ENCODE measurements around the gene EML4.
"Not testable (repeated sequence)": the region's sequence is repeated elsewhere in the genome, so short reads cannot be mapped to it uniquely, and the experiment has no call there.

Gene EML4

DNA sequence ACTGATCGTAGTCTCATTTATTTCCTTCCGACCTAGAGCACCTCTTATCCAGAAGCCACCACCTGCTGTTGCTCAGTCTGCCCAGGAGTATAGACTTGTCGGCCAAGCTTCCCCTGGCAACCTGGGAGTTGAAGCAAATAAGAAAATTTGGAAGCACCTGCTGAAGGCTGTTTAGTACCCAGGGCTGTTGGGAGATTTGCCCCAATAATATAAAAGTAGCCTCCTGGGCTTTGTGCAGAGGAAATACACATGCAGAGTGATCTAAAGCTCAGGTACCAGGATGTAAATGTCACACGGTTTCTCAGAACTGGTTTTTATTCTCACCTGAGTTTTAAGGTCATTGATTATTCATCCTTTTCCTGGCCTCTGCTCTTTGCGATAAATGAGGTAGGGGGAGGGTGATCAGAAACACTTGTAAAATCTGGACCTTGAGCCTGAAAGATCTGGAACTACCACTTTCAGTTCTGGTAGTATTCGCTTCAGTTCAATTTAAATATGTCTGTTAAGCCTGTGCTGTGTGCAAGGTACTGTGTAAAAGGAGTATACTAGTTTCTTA, 192.7 kb downstream of the EML4 start:
- FAIRE-seq: no peak

DNA sequence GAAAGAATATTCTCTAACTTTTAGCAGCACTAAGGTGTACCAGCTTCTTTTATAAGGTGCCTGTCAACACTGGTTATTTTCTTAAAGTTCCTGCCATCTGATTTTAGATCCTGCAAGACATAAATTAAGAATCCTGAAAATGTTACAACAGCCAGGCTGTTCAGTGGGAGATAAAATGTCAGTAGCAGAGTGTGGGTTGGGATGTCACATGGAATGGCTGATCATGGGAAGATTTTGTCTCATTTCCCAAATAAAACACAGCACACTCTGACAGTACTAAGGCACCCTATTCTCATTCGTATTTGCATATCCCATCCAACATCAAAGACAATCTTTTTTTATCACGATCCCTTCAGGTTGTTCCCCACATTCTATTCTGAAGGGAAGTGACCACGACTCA, 194.3 kb downstream of the EML4 start:
- no peak for FAIRE-seq

DNA sequence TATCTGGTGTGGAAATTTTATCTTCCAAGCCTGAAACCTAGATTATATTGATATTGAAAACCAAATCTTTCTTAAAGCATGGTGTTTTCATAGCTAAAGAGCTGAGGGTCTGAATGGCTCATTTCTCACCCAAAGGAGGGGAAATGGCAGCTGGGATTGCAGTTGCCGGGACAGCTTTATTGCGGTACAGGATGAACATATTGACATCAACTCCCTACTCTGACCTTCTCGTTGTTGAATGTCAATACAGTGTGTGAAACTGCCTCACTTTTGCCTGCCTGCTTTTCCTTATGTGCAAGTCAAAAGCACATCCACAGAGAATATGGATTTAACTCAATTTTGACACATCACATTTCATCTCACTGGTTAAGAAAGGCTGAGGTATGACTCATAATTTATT, 195.5 kb downstream of the EML4 start:
- no peak for FAIRE-seq

DNA sequence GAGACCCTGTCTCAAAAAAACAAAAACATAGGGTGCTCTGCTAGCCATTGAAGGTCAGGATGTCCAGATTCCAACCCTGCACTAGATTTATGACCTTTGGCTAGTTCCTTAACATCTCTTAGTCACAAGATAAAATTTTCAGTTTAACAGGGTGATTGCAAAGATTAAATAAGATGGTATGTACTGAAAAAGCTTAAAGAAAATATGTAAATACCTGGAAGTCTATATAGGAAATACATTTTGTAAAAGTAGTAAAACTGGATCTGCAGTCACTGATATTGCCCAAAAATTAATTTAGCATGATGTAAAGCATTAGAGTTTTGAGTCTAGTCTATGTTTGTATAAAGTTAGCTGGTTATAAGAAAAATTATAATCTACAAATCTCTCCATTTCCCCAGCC, 197.3 kb downstream of the EML4 start:
- FAIRE-seq: no peak

DNA sequence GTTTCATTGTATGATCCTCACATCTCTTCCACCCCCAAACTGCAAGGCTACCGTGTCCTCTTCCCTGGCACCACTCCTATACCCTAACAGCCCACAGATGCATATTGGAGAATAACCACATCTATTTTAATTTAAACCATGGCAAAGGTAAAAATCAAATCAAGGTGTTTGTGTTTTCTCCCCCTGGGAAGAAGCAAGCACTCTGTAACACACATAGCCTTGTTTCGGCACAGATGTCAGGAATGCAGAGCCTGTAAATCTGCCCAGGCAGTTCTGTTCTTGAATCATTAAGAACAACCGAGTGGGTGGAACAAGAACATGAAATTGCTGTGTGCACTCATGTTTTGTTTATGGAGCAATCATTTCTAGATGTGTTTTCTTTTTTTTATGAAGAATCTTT, 198.7 kb downstream of the EML4 start:
- no peak for FAIRE-seq

DNA sequence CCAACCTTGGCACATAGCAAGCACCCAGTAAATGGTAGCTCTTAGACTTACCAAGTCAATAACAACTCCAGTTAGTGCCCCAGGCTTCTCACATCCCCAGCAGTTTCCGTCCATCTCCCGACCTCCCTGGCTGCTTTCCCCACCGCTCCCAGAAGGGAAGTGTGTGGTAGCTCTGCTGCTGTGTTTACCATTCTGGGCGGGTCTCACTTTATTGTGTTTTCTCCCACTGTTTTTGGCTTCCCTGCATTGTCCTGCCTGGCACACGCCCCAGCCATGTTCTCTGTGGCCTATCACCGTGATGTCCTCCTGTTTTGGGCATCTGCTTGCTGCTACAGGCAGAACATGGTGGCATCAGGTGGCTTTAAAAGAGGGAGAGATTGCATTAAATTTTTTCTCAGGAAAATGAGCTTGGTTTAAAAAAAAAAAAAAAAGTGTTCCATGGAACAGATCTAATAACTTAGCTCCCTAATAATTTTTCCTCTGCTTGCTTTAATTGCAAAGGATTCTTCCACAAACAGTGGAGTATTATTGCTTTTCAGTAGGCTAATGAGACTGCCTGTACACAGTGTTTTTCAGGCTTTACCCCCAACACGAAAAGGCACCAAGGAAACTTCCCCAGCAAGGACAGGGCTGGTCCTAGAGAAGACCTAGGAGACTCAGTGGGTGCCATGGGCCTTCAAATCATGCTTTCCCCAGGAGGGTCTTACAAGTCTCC, 199.8 kb downstream of the EML4 start:
- no peak for FAIRE-seq

DNA sequence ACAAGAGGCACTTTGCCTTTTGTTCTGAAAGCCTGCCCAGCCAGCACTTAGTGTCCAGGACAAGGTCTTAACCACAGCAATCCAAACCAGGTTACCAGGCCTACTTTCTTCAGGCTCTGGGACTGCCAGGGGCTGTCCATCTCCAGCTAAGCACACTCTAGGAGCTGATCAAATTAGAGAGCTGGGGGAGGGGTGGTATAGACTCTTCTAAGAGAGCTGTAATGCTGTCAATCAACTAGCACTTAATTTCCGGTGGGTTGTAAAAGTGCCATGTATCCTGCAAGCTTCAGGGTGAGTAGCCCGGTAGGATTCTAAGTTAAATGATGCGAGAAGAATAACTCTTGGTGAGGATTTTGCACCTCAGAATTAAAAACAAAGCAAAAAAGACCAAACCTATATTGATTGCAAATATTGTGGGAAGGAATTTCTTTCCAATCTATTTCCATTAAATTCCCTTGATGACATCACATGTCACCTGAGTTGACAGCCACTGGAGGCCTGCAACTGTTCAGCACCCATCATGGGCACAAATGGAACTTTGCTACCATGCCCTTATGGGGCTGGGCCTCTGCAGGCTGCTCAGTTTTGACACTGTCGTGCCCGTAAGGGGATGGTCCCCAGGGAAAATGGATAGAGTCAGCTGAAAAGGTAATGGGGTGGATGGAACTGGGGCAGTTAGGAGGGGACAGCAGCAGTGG, 200.5 kb downstream of the EML4 start:
- FAIRE-seq: no peak

DNA sequence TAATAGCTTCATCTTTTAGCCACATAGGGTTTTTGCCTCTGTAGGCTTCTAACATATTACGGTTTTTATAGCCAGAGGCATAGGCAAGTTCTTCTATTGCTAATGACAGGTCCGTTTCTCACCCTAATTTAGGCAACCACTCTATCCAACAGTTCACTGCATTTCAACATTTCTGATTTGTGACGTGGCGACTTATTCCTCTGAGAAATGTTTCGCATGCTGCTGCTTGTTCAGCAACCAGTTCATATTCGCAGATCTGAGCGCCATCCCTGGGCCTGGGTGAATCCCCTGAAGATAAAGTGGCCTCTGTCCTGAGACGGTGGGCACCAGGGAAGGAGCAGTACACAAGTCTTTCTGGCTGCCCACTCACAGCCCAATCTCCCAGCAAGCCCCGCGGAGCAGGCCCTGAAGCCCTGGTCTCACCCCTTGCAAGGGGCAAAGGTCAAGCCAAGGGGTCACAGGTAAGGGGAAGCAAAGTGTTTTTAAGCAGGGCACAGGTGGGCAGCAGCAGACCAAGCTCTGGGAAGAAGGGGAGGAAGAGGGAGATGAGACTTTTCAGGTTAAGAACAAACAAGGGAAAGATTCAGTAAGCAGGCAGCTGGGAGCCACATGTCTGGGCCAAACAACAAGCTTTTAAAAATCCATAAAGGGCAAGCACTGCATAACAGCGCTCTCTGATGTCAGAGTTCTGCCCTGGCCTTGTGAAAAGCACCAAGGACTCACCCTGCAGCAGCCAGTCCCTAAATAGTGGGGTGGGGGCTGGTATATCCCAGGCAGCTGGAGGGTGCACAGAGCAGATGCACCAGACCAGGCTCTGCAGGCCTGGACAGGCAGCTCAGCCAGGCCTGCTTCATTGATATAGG, 202.7 kb downstream of the EML4 start:
- no peak for FAIRE-seq

DNA sequence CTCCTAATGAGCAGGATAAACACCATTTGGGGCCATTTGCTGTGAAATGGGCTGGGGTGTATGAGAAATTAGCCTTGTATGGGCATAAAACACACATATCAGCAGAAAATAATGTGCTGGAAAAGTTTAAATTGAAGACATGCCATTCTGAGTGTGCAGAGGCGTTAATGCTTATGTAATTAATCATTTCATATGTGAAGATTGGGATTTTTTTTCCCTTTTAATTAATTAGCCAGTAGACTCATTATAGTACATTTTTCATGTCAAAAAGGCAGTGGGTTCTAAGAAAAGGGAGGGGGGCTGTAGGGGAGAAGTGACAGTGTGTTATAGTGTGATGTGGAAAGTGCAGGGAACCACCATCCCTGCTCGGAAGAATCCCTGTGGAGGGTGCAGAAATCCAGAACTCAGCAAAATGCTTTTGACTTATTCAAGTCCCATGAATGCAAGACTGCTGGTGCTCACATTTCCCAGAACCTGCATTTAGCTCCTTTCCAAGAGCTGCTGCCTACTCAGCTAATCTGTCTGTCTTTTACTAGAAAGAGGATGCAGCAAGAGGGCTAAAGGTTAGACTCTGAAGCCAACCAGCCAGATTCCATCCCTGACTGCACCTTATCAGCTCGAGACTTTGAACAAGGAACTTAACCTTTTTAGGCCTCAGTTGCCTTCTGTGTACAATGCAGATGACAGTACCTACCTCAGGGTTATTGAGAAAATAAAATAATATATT, 203.5 kb downstream of the EML4 start:
- FAIRE-seq: no peak

DNA sequence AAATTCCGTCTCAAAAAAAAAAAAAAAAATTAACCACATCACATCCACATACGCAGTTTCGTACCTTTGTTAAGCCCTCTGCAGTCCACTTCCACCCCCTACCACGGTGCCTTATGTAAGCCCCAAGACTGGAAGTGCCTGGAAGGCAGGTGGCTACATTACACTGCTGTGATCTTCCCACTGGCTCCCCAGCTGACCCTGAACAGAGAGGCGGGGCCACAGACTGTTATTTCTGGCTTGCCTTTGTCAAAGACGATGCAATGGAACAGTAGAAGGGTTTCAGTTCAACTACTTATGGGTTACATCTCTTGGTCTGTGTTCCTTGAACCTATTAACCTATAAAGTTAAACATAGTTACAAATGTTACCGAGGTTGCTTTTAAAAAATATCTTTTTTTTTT, 207.6 kb downstream of the EML4 start:
- no peak for FAIRE-seq

DNA sequence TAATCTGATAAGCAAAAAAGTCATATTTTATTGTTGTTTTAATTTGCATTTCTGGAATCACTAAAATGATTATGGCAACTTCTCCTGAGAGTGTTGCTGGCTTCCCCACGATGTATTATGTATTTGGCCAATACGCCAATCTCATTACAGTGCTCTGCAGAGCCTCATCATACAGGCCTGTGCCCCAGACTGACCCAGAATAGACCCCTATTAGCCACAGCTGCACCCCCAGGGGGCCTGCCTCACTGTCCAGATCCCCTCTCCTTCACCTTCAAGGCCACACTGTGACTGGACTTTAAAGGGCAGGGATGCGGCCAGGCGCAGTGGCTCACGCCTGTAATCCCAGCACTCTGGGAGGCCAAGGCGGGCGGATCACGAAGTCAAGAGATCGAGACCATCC, 209.3 kb downstream of the EML4 start:
- no peak for FAIRE-seq

DNA sequence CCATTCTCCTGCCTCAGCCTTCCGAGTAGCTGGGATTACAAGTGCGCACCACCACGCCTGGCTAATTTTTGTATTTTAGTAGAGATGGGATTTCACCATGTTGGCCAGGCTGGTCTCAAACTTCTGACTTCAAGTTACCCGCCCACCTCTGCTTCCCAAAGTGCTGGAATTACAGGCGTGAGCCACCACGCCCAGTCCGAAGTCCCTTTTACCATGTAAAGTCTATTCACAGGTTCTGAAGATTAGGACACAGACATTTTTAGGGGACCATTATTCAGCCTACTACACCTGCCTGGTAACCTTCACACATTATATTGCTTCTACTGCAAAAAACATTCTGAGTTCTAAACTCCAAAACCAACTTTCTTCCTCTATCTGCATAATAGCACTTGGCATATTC, 210.9 kb downstream of the EML4 start:
- not testable (repeated sequence) for FAIRE-seq

DNA sequence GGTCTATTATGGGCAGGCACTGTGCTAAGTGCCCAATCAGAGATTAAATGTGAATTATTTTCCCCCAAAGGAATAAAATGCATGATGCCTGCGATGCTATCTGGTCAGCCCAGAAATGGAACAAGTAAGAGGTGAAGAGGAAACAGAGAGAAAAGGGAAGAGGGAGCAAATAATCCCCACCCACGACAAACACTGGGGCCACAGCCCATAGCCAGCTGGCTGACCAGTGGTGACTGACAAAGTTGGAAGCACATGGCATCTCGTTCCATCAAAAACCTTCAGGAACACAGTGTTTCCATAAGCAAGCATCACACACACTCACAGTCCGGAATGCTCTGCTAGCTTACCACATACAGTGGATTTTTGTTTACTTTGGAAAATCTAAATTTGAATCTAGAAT, 213.0 kb downstream of the EML4 start:
- FAIRE-seq: no peak
